Progenitor cell of endocrine pancreas (in vitro differentiated cells): ENCODE measurements around the gene HM13. TPM values are rescaled to one million over a fixed set of nuclear protein-coding genes. Genes with fewer than 3 reads are reported as not detected.

Source experiments
- DNase-seq: peaks from one replicate; pipeline ENCODE4 v3.0.0; 2021; ENCODE audit warnings: low spot score; ENCODE audit not compliant: unreplicated experiment
- H3K27ac Mint-ChIP-seq: 2 replicates; pipeline ENCODE4 v1.8.0; 2021; ENCODE audit warnings: mild to moderate bottlenecking, moderate library complexity, mixed read lengths
- H3K27me3 Mint-ChIP-seq: 2 replicates; pipeline ENCODE4 v1.8.0; 2021; ENCODE audit warnings: mixed read lengths
- H3K36me3 Mint-ChIP-seq: 2 replicates; pipeline ENCODE4 v1.8.0; 2022; ENCODE audit warnings: mixed read lengths; ENCODE audit not compliant: insufficient read depth
- H3K4me1 Mint-ChIP-seq: 2 replicates; pipeline ENCODE4 v1.8.0; 2021; ENCODE audit warnings: low read depth, mixed read lengths
- H3K4me3 Mint-ChIP-seq: 2 replicates; pipeline ENCODE4 v1.8.0; 2021; ENCODE audit warnings: low read depth, mild to moderate bottlenecking, moderate library complexity, mixed read lengths
- H3K9me3 Mint-ChIP-seq: 2 replicates; pipeline ENCODE4 v1.8.0; 2021; ENCODE audit warnings: low read depth, mixed read lengths
- CTCF ChIP-seq: fragments of 200-600 bp; sonication (generic); IDR thresholded peaks from one replicate; pipeline ENCODE4 v1.5.0; 2021; ENCODE audit warnings: antibody characterized with exemption, mild to moderate bottlenecking; ENCODE audit not compliant: unreplicated experiment
- total RNA-seq: library from RNA; stranded (reverse); gene quantifications from 2 replicates; pipeline ENCODE4 v1.2.1, GENCODE V29; 2021

HM13 gene
- total RNA-seq, 1 donor from 2014 or later = 217 TPM

GRCh38 chr20:31551163-31552081 is 37.2 kb downstream of the HM13 start:
- no peak overlapping the region for H3K4me3 Mint-ChIP-seq
- no peak for DNase-seq
- H3K36me3 Mint-ChIP-seq = peaks cover 34% of the 10 kb centered on the region
- H3K4me1 Mint-ChIP-seq = peaks cover 6% of the 10 kb centered on the region
- H3K27ac Mint-ChIP-seq = peak overlapping the region; percentile 77
- no peaks in the 10 kb centered on the region for H3K27me3 Mint-ChIP-seq
- H3K9me3 Mint-ChIP-seq = no peaks in the 10 kb centered on the region
- no peak for TF ChIP-seq CTCF

GRCh38 chr20:31555203-31555775 is 41.0 kb downstream of the HM13 start:
- Mint-ChIP-seq H3K9me3 (no peaks in the 10 kb centered on the region), H3K4me1 (peaks cover 6% of the 10 kb centered on the region), H3K36me3 (peaks cover 27% of the 10 kb centered on the region), H3K4me3 (no peak overlapping the region), H3K27me3 (no peaks in the 10 kb centered on the region), H3K27ac (peak overlapping the region; percentile 23)
- DNase-seq = no peak
- no peak for TF ChIP-seq CTCF

GRCh38 chr20:31559704-31560093 is 45.5 kb downstream of the HM13 start:
- Mint-ChIP-seq H3K27ac (peak overlapping the region; percentile 82), H3K4me3 (no peak overlapping the region), H3K27me3 (no peaks in the 10 kb centered on the region), H3K4me1 (peaks cover 10% of the 10 kb centered on the region), H3K36me3 (peaks cover 35% of the 10 kb centered on the region), H3K9me3 (no peaks in the 10 kb centered on the region)
- TF ChIP-seq CTCF = no peak
- no peak for DNase-seq

- peak; percentile 67 for DNase-seq
- H3K27me3 Mint-ChIP-seq = no peaks in the 10 kb centered on the region
- peaks cover 10% of the 10 kb centered on the region for H3K4me1 Mint-ChIP-seq
- H3K9me3 Mint-ChIP-seq = no peaks in the 10 kb centered on the region
- H3K36me3 Mint-ChIP-seq = peaks cover 34% of the 10 kb centered on the region
- H3K4me3 Mint-ChIP-seq = no peak overlapping the region
- peak; percentile 96 for TF ChIP-seq CTCF
- H3K27ac Mint-ChIP-seq = peak overlapping the region; percentile 82
Measured at GRCh38 chr20:31560094-31560745, 46.0 kb downstream of the HM13 start.
